GM21576 (cell line): ENCODE results near the gene ATP5F1C.
"Not testable (repeated sequence)": the region's sequence is repeated elsewhere in the genome, so short reads cannot be mapped to it uniquely, and the experiment has no call there.

Experiments
- ATAC-seq: cut with Tn5 transposase; IDR thresholded peaks from one replicate; pipeline ENCODE4 v1.9.1; 2021; ENCODE audit warnings: mild to moderate bottlenecking, moderate library complexity; ENCODE audit not compliant: unreplicated experiment

Gene ATP5F1C

DNA sequence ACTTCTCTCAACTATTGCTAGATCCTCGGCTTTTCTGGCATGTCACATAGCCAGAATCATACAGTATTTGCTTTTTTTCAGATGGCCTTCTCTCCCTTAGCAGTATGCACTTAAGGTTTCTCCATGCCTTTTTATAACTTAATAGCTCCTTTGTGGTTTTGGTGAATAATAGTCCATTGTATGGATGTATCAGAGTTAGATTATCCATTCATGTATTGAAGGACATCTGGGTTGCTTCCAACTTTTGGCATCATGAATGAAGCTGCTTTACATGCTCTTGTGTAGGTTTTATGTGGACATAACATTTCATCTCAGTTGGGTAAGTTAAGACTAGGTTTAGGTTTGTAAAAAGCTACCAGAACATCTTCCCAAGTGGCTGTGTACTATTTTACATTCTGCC is 4.6 kb downstream of the ATP5F1C start:
- no peak for ATAC-seq

DNA sequence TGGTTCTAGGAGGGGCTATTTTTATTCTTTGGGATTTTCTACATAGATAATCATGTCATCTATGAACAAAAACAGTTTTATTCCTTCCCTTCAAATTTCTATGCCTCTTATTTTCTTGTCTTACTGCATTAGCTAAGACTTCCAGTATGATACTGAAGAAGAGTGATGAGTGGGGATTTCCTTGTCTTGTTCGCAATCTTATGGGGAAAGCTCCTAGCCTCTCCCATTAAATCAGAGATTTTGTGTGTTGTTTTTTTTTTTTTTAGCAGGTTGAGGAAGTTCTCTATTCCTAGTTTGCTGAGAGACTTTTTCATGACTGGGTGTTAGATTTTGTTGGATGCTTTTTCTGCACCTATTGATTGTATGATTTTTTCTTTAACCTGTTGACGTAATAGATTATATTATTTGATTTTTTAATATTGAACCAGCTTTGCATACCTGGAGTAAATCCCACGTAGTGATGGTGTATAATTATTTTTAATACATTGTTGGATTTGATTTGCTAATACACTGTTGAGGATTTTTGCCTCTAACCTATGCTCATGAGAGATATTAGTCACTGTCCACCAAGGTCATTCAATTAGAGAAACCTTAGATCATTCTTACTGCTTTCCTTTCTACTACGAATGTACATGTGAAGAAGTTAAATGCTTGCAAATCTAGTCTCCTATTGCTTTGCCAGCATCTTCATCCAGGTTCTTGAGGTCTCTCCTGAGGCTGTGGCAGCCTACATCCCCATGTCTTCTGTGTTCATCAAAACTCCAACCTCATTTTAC is 6.5 kb downstream of the ATP5F1C start:
- ATAC-seq = no peak

DNA sequence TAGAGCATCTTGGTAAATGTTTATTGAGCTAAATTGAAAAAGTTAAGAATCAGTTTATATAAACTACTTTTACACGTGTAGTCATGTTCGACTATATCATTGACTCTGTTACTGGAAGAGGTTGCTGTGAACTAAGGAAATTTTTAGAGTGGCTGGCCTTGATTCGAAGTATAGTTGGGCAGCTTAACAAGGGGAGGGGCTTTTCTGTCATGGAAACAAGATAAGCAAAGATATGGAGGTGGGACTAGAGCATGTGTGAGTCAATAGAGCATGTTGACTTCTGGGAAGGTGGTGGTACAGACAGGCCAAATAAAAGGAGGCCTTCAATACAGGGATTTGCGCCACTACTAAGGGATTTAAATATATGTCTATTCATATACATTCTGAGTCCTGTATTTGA is 7.6 kb downstream of the ATP5F1C start:
- no peak for ATAC-seq

DNA sequence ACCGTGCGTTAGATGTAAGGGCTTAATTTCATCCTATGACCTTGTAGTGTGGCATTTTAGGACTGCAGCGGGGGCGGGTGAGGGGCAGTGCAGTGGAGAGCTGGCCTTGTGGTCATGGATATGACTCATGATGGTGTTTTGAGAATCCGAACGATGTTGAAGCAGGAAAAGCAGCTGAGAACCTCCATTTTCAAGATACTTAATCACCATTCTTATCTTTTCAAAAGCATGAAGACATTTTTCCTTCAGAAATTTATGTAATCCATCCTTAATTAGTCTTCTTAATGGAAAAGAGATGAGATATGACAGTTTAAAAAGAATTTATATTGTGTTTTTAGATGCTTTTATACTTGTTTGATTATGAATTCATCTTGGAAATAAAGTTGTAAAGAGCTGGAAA is 9.6 kb downstream of the ATP5F1C start:
- ATAC-seq = no peak

DNA sequence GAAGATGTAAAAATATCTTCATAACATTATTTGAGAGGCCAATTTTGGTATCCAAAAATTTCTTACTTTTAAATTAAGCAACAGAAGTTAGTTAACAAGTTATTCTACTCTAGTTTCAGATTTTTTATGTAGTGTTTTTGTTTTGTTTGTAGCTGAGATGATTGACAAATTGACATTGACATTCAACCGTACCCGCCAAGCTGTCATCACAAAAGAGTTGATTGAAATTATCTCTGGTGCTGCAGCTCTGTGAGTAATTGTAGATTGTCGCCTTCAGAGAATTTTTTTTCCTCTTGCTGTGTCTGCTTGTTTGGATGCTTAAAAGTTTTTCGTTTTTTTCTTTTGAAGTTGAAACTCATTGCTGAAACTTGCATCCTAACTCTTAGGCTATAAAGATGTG is 14.6 kb downstream of the ATP5F1C start:
- no peak for ATAC-seq

DNA sequence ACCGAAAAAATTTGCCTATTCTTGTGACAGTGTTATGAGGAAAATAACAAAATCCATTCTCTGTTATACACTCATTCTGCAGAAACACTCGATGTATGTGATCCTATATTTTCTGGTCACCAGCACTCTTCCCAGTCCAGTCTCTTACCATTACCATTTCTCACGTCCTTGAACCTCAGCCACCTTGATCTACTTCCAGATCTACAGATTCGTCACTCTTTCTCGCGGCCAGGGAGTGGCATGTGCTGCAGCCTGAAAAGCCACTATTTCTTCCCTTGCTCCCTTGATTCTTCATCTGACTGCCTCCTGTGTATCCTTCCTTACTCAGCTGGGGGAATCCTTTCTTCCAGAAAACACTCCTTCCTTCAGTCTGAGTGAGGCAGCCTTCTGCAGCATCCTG is 16.2 kb downstream of the ATP5F1C start:
- ATAC-seq = no peak

- ATAC-seq = no peak
Observed at GRCh38 chr10:7804741-7805140, 16.8 kb downstream of the ATP5F1C start.

GRCh38 chr10:7808686-7809267 is 20.8 kb downstream of the ATP5F1C start:
- ATAC-seq = no peak

DNA sequence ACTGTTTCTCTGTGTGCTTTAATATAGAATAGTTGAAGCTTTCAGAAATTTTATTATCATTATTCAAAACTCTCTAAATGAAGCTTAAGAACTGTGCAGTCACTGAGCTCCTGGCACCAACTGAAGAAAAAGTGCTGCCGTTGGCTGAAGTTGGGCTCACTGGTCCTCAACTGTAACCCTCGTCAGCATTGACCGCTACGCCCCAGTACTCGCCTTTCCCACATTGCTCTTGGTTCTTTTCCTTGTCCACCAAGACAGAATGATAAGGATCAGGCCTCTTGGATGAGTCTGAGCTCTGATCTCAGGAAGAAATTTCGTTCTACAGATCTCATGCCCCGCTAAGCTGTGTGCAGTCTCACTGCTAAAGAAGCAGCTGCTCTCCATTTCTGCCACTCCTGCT is 22.5 kb downstream of the ATP5F1C start:
- no peak for ATAC-seq

DNA sequence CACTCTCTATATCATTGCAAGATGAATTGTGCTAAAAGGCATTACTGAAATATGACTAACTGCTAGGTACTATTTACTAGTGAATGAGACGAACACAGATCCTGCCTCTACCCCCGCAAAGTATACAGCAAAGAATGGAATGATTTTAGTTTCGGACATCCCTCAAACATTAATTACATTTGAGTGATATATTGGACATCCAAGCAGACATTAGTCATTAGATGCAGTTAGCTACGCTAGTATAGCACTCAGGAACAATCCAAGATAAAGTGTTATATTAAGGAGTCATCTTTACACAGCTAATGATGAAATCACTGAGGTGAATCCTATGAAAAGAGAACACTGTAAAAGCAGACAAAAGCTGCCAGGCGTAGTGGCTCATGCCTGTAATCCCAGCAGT is 23.0 kb downstream of the ATP5F1C start:
- no peak for ATAC-seq

- not testable (repeated sequence) for ATAC-seq
Observed at GRCh38 chr10:7811743-7812142, 23.8 kb downstream of the ATP5F1C start.

GRCh38 chr10:7813481-7813880 is 25.5 kb downstream of the ATP5F1C start:
- ATAC-seq = no peak

GRCh38 chr10:7817576-7817975 is 29.6 kb downstream of the ATP5F1C start:
- no peak for ATAC-seq

- peak; percentile 9 for ATAC-seq
Observed at GRCh38 chr10:7817984-7818294, 30.0 kb downstream of the ATP5F1C start.

DNA sequence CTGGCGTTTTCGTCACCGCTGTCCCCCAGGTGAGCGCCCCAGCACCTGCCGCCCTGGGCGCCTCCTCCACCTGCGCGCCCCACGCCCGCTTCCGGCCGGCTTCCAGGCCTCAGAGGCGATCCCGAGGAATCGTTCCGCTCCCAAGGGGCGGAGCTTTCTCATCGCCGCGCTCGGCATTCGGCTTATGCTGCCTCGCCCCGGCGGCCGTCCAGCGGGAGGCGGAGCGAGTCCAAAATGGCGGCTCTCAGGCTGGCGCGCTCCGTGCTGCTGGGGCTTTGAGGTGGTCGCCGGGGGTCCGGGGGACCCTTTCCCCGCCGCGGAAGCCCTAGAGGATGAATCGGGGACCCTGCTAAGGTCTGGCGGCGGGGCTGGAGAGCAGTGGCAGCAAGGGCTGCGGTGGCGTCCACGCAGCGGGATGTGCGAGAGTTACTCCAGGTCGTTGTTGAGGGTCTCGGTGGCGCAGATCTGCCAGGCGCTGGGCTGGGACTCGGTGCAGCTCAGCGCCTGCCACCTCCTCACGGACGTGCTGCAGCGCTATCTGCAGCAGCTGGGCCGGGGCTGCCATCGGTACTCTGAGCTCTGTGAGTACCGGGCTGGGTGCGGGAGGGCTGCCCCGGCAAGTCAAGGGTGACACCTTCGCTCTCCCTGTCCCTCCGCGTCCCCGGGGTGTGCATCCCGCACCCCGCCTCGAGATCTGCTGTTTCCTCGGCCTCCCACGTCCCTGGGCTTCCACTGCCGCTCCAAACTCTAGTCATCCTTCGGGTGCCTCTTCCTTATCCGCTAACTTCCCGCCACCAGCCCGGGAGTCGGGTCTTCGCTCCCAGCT is 30.5 kb downstream of the ATP5F1C start, which contains the start of gene TAF3:
Gene TAF3 (plus strand): TSS at position 211 of the 826 bp plus-strand sequence. CDS start 205 bp downstream, at position 416.
- peak; percentile 85 for ATAC-seq

- peak; percentile 54 for ATAC-seq
Observed at GRCh38 chr10:7819121-7819460, 31.1 kb downstream of the ATP5F1C start.

- no peak for ATAC-seq
Observed at GRCh38 chr10:7824251-7824650, 36.3 kb downstream of the ATP5F1C start.

- ATAC-seq = no peak
Observed at GRCh38 chr10:7826971-7827370, 39.0 kb downstream of the ATP5F1C start.

GRCh38 chr10:7829289-7829834 is 41.4 kb downstream of the ATP5F1C start:
- ATAC-seq = no peak

GRCh38 chr10:7832060-7832459 is 44.1 kb downstream of the ATP5F1C start:
- ATAC-seq = no peak

GRCh38 chr10:7833210-7833609 is 45.2 kb downstream of the ATP5F1C start:
- ATAC-seq = no peak

DNA sequence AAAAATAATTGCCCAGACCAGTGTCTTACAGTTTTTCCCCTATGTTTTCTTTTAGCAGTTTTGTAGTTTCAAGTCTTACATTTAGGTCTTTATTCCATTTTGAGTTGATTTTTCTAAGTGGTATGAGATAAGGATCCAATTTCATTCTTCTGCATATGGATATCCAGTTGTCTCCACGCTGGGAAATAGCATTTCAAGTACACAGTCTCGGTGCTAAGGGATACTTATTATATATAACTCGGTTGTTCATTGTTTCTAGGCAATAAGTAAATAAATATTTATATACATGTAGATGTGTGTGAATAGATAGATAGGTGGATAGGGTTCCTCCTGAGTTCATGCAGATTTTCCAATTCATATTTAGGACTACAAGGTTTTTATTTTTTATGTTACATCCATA is 46.3 kb downstream of the ATP5F1C start:
- ATAC-seq = no peak
